ENCODE results near the gene ADAMTS12. TPM values are rescaled to one million over a fixed set of nuclear protein-coding genes. Genes with fewer than 3 reads are reported as not detected.
"Not testable (repeated sequence)": the region's sequence is repeated elsewhere in the genome, so short reads cannot be mapped to it uniquely, and the experiment has no call there.

Gene ADAMTS12
- total and polyA plus RNA-seq, 2 of the 8 experiments (the other 6 are each of a cell fraction or from before 2014, with no cell fraction given): 6.4 to 12.8 TPM

DNA sequence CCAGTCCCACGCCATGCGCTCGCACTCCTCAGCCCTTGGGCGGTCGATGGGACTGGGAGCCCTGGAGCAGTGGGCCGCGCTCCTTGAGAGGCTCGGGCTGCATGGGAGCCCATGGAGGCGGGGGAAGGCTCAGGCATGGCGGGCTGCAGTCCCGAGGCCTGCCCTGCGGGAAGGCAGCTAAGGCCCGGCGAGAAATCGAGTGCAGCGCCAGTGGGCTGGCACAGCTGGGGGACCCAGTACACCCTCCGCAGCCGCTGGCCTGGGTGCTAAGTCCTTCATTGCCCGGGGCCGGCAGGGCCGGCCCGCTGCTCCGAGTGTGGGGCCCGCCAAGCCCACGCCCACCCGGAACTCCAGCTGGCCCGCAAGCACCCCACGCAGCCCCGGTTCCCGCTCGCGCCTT is 376.4 kb downstream of the ADAMTS12 start:
- H4K91ac ChIP-seq (replicated peaks; ENCODE audit: insufficient read length, low read length); H3K79me1 ChIP-seq (ENCODE audit: low read depth, low read length); H3K4me1 ChIP-seq (replicated peaks in 1 of 4; ENCODE audit: control insufficient read depth in 3 of 4, insufficient read depth in 4 of 4, low read length in 3 of 4); H2BK15ac ChIP-seq (ENCODE audit: low read length); H2BK120ac ChIP-seq (replicated peaks; ENCODE audit: low read depth, low read length); H4K5ac ChIP-seq (ENCODE audit: insufficient read length, low read depth, low read length); H2AK5ac ChIP-seq (ENCODE audit: low read depth, low read length); H2BK5ac ChIP-seq (ENCODE audit: low read depth, low read length); H3K4me3 ChIP-seq (ENCODE audit: extremely low read depth in 1 of 4, insufficient read depth in 2 of 4, low read depth in 3 of 4, low read length in 4 of 4); H3K36me3 ChIP-seq (ENCODE audit: control insufficient read depth in 2 of 4, insufficient read depth in 4 of 4, low read length in 3 of 4); H3K9ac ChIP-seq (replicated peaks in 1 of 4; ENCODE audit: extremely low read depth in 1 of 4, low read depth in 3 of 4, low read length in 3 of 4); POLR2A ChIA-PET (ENCODE audit: partially characterized antibody); H3K14ac ChIP-seq (ENCODE audit: insufficient read length); H2BK20ac ChIP-seq (ENCODE audit: low read length); H3K27me3 ChIP-seq (replicated peaks in 1 of 4; ENCODE audit: control insufficient read depth in 3 of 4, extremely low read depth in 1 of 4, insufficient read depth in 3 of 4, low read length in 3 of 4); DNase-seq (ENCODE audit: low read depth in 1 of 2, low spot score in 2 of 2); H3K23ac ChIP-seq (ENCODE audit: insufficient read length); H3K4me2 ChIP-seq (ENCODE audit: insufficient read depth in 1 of 2, low read depth in 2 of 2, low read length in 2 of 2); H4K20me1 ChIP-seq (replicated peaks in 1 of 2; ENCODE audit: control insufficient read depth in 1 of 2, insufficient read depth in 2 of 2, low read length in 2 of 2); H3K27ac ChIP-seq (ENCODE audit: low read depth, low read length); H3K18ac ChIP-seq (ENCODE audit: extremely low read depth, low read length); H3K4ac ChIP-seq (replicated peaks; ENCODE audit: insufficient read length, low read depth, low read length); H2BK12ac ChIP-seq (ENCODE audit: low read depth, low read length); H3K23me2 ChIP-seq (ENCODE audit: low read depth, low read length); FAIRE-seq; H3K56ac ChIP-seq (replicated peaks; ENCODE audit: insufficient read length, low read depth, low read length); H3K79me2 ChIP-seq (ENCODE audit: control insufficient read depth in 1 of 2, insufficient read depth in 2 of 2, low read length in 2 of 2); H2AFZ ChIP-seq (ENCODE audit: low read length); H3K9me3 ChIP-seq (ENCODE audit: insufficient read depth in 2 of 2, low read depth in 1 of 2, low read length in 1 of 2); H4K8ac ChIP-seq (ENCODE audit: extremely low read depth, insufficient read depth, low read length): not testable (repeated sequence)
- CTCF ChIA-PET (ENCODE audit: partially characterized antibody): interaction anchor here (0.6 to 1.2 kb wide), 3 partner anchors 9 to 1284 kb away, joined by 3 to 4 read pairs (median 3); no protein-coding TSS in a partner anchor
- WGBS, 2 experiments (ENCODE audit: extremely low coverage in 1 of 2, insufficient coverage in 1 of 2, insufficient read length in 1 of 2, insufficient replicate concordance in 2 of 2, low coverage in 1 of 2, low lambda C conversion rate in 2 of 2, missing lambda C conversion rate in 1 of 2): 93% methylated on average over 26 of the region's 32 CpGs; no CpG with 5 or more reads in 1 of the 2 experiments

All from H1 (cell line).